HepG2 (cell line): Measurements from ENCODE around the gene CABP2. TPM values are rescaled to one million over a fixed set of nuclear protein-coding genes. Genes with fewer than 3 reads are reported as not detected.
A peak's percentile ranks its signal among the peaks of the same experiment; 100 is the strongest.

ENCODE experiments used
- AGO1 ChIP-seq: fragments of 200-400 bp; formaldehyde crosslinking; IDR thresholded peaks from 2 replicates; pipeline ENCODE4 v1.6.1; 2017; ENCODE audit warnings: mild to moderate bottlenecking, low read depth, low read length, moderate library complexity; ENCODE audit not compliant: poor library complexity, severe bottlenecking
- BCL6 ChIP-seq: IDR thresholded peaks from 2 replicates; pipeline ENCODE4 v1.6.1; 2016; ENCODE audit warnings: missing genetic modification reagents, missing compliant biosample characterization
- E2F1 ChIP-seq: sonication (generic); formaldehyde crosslinking; IDR thresholded peaks from 2 replicates; pipeline ENCODE4 v1.5.0; 2020; ENCODE audit warnings: missing genetic modification reagents
- EHMT2 ChIP-seq: fragments of 200-600 bp; sonication (generic); IDR thresholded peaks from 2 replicates; pipeline ENCODE4 v1.7.0; 2017; ENCODE audit warnings: antibody characterized with exemption, low read depth, low read length, borderline replicate concordance
- ETV5 ChIP-seq: IDR thresholded peaks from 2 replicates; pipeline ENCODE4 v1.6.1; 2018; ENCODE audit warnings: missing biosample characterization, missing genetic modification reagents, inconsistent platforms, borderline replicate concordance
- GFI1 ChIP-seq: sonication (generic); formaldehyde crosslinking; IDR thresholded peaks from 2 replicates; pipeline ENCODE4 v1.5.0; 2020; ENCODE audit warnings: missing genetic modification reagents, mild to moderate bottlenecking, borderline replicate concordance
- PHF20 ChIP-seq: sonication (generic); formaldehyde crosslinking; IDR thresholded peaks from 2 replicates; pipeline ENCODE4 v1.5.0; 2020; ENCODE audit warnings: mild to moderate bottlenecking, missing genetic modification reagents
- SMAD3 ChIP-seq: sonication (generic); formaldehyde crosslinking; IDR thresholded peaks from 2 replicates; pipeline ENCODE4 v1.4.0; 2020; ENCODE audit warnings: missing genetic modification reagents
- ZKSCAN1 ChIP-seq: fragments of 150-350 bp; IDR thresholded peaks from 2 replicates; pipeline ENCODE4 v1.6.1; 2014; ENCODE audit warnings: low read length
- ZNF597 ChIP-seq: sonication (generic); formaldehyde crosslinking; IDR thresholded peaks from 2 replicates; pipeline ENCODE4 v1.5.0; 2020; ENCODE audit warnings: missing genetic modification reagents
- ZNF747 ChIP-seq: sonication (generic); formaldehyde crosslinking; IDR thresholded peaks from 2 replicates; pipeline ENCODE4 v1.8.1; 2023; ENCODE audit warnings: missing genetic modification reagents, mild to moderate bottlenecking, borderline replicate concordance
- polyA plus RNA-seq, 8 experiments: library from polyadenylated mRNA; depleted of rRNA in 3 of 8; stranded (reverse) in 7 of 8; unstranded in 1 of 8; fragments of >200 nt; fragmentation: Illumina TruSeq in 4 of 8; extraction: Trizol in 4 of 8; gene quantifications; 2 replicates each; pipeline versions ENCODE4 v1.2.1 to v1.2.3, GENCODE V29; 2011 to 2016; ENCODE audit warnings: low read depth in 4 of 8, missing spikeins in 1 of 8, mixed read lengths in 1 of 8; ENCODE audit not compliant: insufficient read depth in 1 of 8
- total RNA-seq, 5 experiments: library from RNA; depleted of rRNA; stranded (reverse); fragments of >200 nt; fragmentation: Illumina TruSeq; extraction: Trizol; gene quantifications; 2 replicates each; pipeline ENCODE4 v1.2.3, GENCODE V29; 2016; ENCODE audit warnings: low read depth in 1 of 5
- TF ChIP-seq, protein P1 (sequence below): sonication (generic); formaldehyde crosslinking; conservative IDR thresholded peaks from 2 replicates; pipeline ENCODE4 v1.8.0; 2022; ENCODE audit warnings: missing genetic modification reagents
- TF ChIP-seq, protein P2 (sequence below): IDR thresholded peaks from 2 replicates; pipeline ENCODE4 v1.6.1; 2016; ENCODE audit warnings: missing biosample characterization, missing genetic modification reagents, low read depth
- TF ChIP-seq, protein P3 (sequence below): IDR thresholded peaks from 2 replicates; pipeline ENCODE4 v1.6.1; 2016; ENCODE audit warnings: low read depth, control low read depth
- TF ChIP-seq, protein P4 (sequence below): IDR thresholded peaks from 2 replicates; pipeline ENCODE4 v1.6.1; 2016; ENCODE audit warnings: low read depth, missing genetic modification reagents, missing compliant biosample characterization

CABP2 gene
- total and polyA plus RNA-seq, 2 of the 13 experiments (the other 11 are each of a cell fraction or from before 2014, with no cell fraction given): not detected

DNA sequence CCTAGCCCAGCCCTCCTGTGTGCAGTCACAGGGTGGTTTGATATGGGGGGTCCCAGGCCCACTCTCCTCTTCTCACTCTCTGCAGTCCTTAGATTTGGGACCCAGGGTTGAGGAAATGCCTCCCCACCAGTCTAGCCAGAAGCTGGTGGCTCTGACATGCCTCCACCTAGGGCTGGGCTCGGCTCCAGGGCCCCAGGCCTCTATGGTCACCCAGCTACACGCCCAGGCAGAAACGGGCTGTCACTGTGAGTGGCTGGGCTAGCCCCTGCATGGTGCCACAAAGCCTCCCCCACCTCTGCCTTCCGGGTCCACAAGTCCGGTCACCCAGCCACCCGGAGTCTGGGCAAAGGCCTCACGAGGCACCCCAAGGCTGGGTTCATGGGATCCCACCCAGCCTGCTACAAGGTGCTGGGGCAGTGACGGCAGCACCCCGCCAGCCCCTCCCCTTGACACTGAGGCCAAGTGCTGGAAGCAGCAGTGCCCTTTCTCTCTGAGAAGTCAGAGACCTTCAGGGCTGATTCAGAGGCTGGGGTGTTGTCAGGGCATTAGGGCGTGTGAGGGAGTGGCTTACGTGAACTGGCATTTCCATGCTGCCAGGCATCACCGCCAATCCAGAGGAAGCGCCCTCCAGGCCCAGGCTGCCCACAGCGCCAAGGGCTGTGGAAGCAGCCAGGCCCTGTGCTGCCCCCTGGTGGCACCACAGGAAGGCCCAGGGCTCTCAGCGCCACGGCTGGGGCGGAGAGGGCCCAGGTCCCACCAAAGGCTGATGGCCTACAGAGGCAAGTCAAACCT, 17.4 kb downstream of the CABP2 start (continued):
- TF ChIP-seq EHMT2 (no peak), ZKSCAN1 (no peak), BCL6 (CRISPR knock-in tag) (0 out of 2 replicates have a peak, but pooled peaks have one; percentile 14), ZNF597 (CRISPR knock-in tag) (no peak), ZNF747 (no peak), E2F1 (CRISPR knock-in tag) (no peak), ETV5 (CRISPR knock-in tag) (no peak; the same call in 1 of the 2 replicates), SMAD3 (CRISPR knock-in tag) (0 out of 2 replicates have a peak, but pooled peaks have one; percentile 31), AGO1 (no peak), PHF20 (CRISPR knock-in tag) (no peak), GFI1 (CRISPR knock-in tag) (no peak)
- TF ChIP-seq, protein P1, sequence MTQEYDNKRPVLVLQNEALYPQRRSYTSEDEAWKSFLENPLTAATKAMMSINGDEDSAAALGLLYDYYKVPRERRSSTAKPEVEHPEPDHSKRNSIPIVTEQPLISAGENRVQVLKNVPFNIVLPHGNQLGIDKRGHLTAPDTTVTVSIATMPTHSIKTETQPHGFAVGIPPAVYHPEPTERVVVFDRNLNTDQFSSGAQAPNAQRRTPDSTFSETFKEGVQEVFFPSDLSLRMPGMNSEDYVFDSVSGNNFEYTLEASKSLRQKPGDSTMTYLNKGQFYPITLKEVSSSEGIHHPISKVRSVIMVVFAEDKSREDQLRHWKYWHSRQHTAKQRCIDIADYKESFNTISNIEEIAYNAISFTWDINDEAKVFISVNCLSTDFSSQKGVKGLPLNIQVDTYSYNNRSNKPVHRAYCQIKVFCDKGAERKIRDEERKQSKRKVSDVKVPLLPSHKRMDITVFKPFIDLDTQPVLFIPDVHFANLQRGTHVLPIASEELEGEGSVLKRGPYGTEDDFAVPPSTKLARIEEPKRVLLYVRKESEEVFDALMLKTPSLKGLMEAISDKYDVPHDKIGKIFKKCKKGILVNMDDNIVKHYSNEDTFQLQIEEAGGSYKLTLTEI: no peak
- TF ChIP-seq, protein P2, sequence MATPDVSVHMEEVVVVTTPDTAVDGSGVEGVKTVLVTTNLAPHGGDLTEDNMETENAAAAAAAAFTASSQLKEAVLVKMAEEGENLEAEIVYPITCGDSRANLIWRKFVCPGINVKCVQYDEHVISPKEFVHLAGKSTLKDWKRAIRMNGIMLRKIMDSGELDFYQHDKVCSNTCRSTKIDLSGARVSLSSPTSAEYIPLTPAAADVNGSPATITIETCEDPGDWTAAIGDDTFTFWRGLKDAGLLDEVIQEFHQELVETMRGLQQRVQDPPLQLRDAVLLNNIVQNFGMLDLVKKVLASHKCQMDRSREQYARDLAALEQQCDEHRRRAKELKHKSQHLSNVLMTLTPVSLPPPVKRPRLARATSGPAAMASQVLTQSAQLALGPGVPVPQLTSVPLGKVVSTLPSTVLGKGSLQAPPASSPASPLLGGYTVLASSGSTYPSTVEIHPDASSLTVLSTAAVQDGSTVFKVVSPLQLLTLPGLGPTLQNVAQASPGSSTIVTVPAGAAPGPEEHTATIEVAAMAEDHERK (CRISPR knock-in tag): no peak
- TF ChIP-seq, protein P3, sequence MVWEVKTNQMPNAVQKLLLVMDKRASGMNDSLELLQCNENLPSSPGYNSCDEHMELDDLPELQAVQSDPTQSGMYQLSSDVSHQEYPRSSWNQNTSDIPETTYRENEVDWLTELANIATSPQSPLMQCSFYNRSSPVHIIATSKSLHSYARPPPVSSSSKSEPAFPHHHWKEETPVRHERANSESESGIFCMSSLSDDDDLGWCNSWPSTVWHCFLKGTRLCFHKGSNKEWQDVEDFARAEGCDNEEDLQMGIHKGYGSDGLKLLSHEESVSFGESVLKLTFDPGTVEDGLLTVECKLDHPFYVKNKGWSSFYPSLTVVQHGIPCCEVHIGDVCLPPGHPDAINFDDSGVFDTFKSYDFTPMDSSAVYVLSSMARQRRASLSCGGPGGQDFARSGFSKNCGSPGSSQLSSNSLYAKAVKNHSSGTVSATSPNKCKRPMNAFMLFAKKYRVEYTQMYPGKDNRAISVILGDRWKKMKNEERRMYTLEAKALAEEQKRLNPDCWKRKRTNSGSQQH (CRISPR knock-in tag): peak; percentile 83; the same call in 1 of the 2 replicates
- TF ChIP-seq, protein P4, sequence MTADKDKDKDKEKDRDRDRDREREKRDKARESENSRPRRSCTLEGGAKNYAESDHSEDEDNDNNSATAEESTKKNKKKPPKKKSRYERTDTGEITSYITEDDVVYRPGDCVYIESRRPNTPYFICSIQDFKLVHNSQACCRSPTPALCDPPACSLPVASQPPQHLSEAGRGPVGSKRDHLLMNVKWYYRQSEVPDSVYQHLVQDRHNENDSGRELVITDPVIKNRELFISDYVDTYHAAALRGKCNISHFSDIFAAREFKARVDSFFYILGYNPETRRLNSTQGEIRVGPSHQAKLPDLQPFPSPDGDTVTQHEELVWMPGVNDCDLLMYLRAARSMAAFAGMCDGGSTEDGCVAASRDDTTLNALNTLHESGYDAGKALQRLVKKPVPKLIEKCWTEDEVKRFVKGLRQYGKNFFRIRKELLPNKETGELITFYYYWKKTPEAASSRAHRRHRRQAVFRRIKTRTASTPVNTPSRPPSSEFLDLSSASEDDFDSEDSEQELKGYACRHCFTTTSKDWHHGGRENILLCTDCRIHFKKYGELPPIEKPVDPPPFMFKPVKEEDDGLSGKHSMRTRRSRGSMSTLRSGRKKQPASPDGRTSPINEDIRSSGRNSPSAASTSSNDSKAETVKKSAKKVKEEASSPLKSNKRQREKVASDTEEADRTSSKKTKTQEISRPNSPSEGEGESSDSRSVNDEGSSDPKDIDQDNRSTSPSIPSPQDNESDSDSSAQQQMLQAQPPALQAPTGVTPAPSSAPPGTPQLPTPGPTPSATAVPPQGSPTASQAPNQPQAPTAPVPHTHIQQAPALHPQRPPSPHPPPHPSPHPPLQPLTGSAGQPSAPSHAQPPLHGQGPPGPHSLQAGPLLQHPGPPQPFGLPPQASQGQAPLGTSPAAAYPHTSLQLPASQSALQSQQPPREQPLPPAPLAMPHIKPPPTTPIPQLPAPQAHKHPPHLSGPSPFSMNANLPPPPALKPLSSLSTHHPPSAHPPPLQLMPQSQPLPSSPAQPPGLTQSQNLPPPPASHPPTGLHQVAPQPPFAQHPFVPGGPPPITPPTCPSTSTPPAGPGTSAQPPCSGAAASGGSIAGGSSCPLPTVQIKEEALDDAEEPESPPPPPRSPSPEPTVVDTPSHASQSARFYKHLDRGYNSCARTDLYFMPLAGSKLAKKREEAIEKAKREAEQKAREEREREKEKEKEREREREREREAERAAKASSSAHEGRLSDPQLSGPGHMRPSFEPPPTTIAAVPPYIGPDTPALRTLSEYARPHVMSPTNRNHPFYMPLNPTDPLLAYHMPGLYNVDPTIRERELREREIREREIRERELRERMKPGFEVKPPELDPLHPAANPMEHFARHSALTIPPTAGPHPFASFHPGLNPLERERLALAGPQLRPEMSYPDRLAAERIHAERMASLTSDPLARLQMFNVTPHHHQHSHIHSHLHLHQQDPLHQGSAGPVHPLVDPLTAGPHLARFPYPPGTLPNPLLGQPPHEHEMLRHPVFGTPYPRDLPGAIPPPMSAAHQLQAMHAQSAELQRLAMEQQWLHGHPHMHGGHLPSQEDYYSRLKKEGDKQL: no peak
